K562 (cell line): Measurements from ENCODE around the gene LPXN. TPM values are rescaled to one million over a fixed set of nuclear protein-coding genes. Genes with fewer than 3 reads are reported as not detected.

Experiments
- CBX8 ChIP-seq: fragments of 200-600 bp; sonication (generic); IDR thresholded peaks from 2 replicates; pipeline ENCODE4 v1.6.1; 2012; ENCODE audit warnings: borderline replicate concordance, mixed run types, low read depth, mild to moderate bottlenecking, moderate library complexity, mixed read lengths, low read length, control low read depth, inconsistent platforms; ENCODE audit not compliant: poor library complexity, severe bottlenecking; ENCODE audit errors: extremely low read depth
- FOXJ3 ChIP-seq: sonication (generic); formaldehyde crosslinking; IDR thresholded peaks from 2 replicates; pipeline ENCODE4 v1.4.0; 2020; ENCODE audit warnings: mild to moderate bottlenecking, missing genetic modification reagents
- HES1 ChIP-seq: fragments of 450-650 bp; IDR thresholded peaks from 2 replicates; pipeline ENCODE4 v1.6.1; 2016; ENCODE audit warnings: low read depth, mild to moderate bottlenecking, moderate library complexity
- HNRNPK ChIP-seq: fragments of 200-400 bp; formaldehyde crosslinking; IDR thresholded peaks from one replicate; pipeline ENCODE4 v1.6.1; 2018; ENCODE audit warnings: mild to moderate bottlenecking, low read depth, low read length; ENCODE audit not compliant: poor library complexity, severe bottlenecking
- MAFK ChIP-seq: IDR thresholded peaks from 2 replicates; pipeline ENCODE4 v1.6.1; 2011; ENCODE audit warnings: low read length, improper control_type of control experiment
- PTTG1 ChIP-seq: fragments of 450-650 bp; IDR thresholded peaks from 2 replicates; pipeline ENCODE4 v1.6.1; 2016; ENCODE audit warnings: low read depth, mild to moderate bottlenecking, missing genetic modification characterization, missing compliant biosample characterization
- USF1 ChIP-seq: sonication (generic); formaldehyde crosslinking; IDR thresholded peaks from 2 replicates; pipeline ENCODE4 v1.9.0; 2022; ENCODE audit warnings: mild to moderate bottlenecking, missing genetic modification reagents
- ZNF609 ChIP-seq: sonication (generic); formaldehyde crosslinking; IDR thresholded peaks from 2 replicates; pipeline ENCODE4 v1.8.1; 2023; ENCODE audit warnings: missing genetic modification reagents, mild to moderate bottlenecking, borderline replicate concordance
- ZNF785 ChIP-seq: fragments of 250-450 bp; sonication (Bioruptor Pico); IDR thresholded peaks from 2 replicates; pipeline ENCODE4 v1.4.0; 2020; ENCODE audit warnings: mild to moderate bottlenecking
- polyA plus RNA-seq, 8 experiments: library from polyadenylated mRNA; depleted of rRNA in 4 of 8; stranded (reverse) in 5 of 8; unstranded in 3 of 8; fragments of >200 nt; fragmentation: Nextera tagmentation in 2 of 8; fragmentation: Illumina TruSeq in 1 of 8; extraction: Ambion mirVana in 2 of 8; extraction: Trizol in 1 of 8; gene quantifications; 2 replicates each; pipeline versions ENCODE4 v1.2.1 to v1.2.3, GENCODE V29; 2011 to 2014; ENCODE audit warnings: inconsistent platforms in 1 of 8, missing spikeins in 1 of 8
- total RNA-seq, 7 experiments: library from RNA; depleted of rRNA in 6 of 7; stranded (reverse); fragments of >200 nt in 6 of 7; fragmentation: Illumina TruSeq in 2 of 7; extraction: Trizol in 2 of 7; gene quantifications; 2 replicates each; pipeline versions ENCODE4 v1.2.1 to v1.2.3, GENCODE V29; 2011 to 2021; ENCODE audit warnings: low replicate concordance in 1 of 7

LPXN gene
- total and polyA plus RNA-seq, 9 of the 15 experiments (the other 6 are each of a cell fraction or from before 2014, with no cell fraction given), result 0.73 to 3.1 (median 2.0) TPM

DNA sequence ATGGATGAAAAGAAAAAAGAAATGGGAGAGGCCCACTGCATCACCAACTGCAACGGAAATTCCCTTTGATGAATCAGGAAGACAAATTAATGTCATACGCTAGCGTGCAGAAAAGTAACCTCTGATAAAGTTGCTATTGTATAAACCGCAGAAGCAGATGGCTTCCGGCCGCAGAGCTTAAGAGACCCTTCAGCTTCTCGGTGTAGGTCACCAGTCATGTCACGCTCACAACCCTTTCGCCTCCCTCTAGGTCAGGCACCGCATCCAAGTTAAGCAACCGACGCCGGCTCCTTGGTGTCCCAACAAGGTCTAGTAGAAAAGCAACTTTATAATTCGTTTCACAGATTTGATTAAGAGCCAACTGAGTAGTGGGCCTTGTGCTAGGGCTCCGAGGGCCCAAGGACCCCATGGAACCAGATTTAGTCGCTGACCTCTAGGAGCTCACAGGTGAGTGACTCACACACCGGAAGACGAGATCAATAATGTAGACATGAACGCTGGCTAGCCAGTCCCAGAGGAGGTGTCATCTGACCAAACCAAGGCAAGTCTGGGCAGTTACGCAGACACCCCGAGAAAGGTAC is 2.0 kb upstream of the LPXN start (continued):
- TF ChIP-seq ZNF609, result 0 out of 2 replicates have a peak, but pooled peaks have one; percentile 16
- TF ChIP-seq HNRNPK, result no peak
- 0 out of 2 replicates have a peak, but pooled peaks have one; percentile 10 for TF ChIP-seq MAFK
- no peak for TF ChIP-seq CBX8
- no peak for TF ChIP-seq HES1
- TF ChIP-seq FOXJ3 (CRISPR knock-in tag), result no peak
- peak; percentile 62 for TF ChIP-seq USF1 (CRISPR knock-in tag)
- TF ChIP-seq ZNF785, result no peak
- no peak for TF ChIP-seq PTTG1
